CD1c-positive myeloid dendritic cell (primary cell): ENCODE data around the gene TSSK2.
A peak's percentile ranks its signal among the peaks of the same experiment; 100 is the strongest.
"Not testable (repeated sequence)": the region's sequence is repeated elsewhere in the genome, so short reads cannot be mapped to it uniquely, and the experiment has no call there.

Experiments used
- DNase-seq: peaks from one replicate; pipeline ENCODE4 v3.0.0-alpha.2; 2016; ENCODE audit errors: extremely low spot score

Gene TSSK2

GRCh38 chr22:19143212-19143611 is 12.1 kb downstream of the TSSK2 start:
- DNase-seq = no peak

- peak; percentile 40 for DNase-seq
Measured at GRCh38 chr22:19143967-19144400, 12.9 kb downstream of the TSSK2 start.

GRCh38 chr22:19146215-19146968 is 15.3 kb downstream of the TSSK2 start:
- DNase-seq = no peak

- DNase-seq = no peak
Measured at GRCh38 chr22:19147195-19147780, 16.2 kb downstream of the TSSK2 start.

GRCh38 chr22:19148417-19149046 is 17.4 kb downstream of the TSSK2 start:
- DNase-seq = no peak

- peak; percentile 18 for DNase-seq
Measured at GRCh38 chr22:19149047-19149883, 18.2 kb downstream of the TSSK2 start.

- no peak for DNase-seq
Measured at GRCh38 chr22:19149991-19150390, 18.9 kb downstream of the TSSK2 start, which contains the start of gene GSC2. Gene GSC2, minus strand, starts transcription at chr22:19150292. Its CDS starts 9 bp downstream, at chr22:19150283.

GRCh38 chr22:19150482-19151328 is 19.6 kb downstream of the TSSK2 start:
- DNase-seq = no peak

GRCh38 chr22:19151329-19152191 is 20.5 kb downstream of the TSSK2 start:
- no peak for DNase-seq

- DNase-seq = no peak
Measured at GRCh38 chr22:19152942-19153883, 22.1 kb downstream of the TSSK2 start.

- DNase-seq = not testable (repeated sequence)
Measured at GRCh38 chr22:19156109-19156508, 25.0 kb downstream of the TSSK2 start.

- not testable (repeated sequence) for DNase-seq
Measured at GRCh38 chr22:19158649-19159048, 27.5 kb downstream of the TSSK2 start.

- no peak for DNase-seq
Measured at GRCh38 chr22:19164425-19164824, 33.3 kb downstream of the TSSK2 start.

- no peak for DNase-seq
Measured at GRCh38 chr22:19166421-19166820, 35.3 kb downstream of the TSSK2 start.

- DNase-seq = no peak
Measured at GRCh38 chr22:19167106-19167869, 36.2 kb downstream of the TSSK2 start.

GRCh38 chr22:19168088-19168890 is 37.2 kb downstream of the TSSK2 start:
- DNase-seq = no peak
